ENCODE results near the gene ZCCHC18.

ZCCHC18 gene

DNA sequence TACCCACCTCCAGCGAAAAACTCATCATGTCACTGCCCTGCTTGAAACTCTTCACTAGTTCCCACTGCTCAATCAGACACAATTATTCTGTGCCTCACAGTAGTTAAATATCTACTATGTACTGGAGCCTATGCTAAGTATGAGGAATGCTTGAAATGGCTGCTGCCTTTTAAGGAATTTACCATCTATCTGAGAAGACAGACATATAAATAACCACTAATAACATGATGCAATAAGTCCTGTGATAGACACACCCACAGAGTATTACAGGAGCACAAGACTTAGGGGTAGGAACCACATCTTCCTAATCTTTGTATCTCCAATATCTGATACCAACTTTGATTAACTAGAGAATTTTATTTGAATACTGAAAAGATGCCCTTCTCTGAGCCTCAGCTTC lies 23.4 kb downstream of the ZCCHC18 start:
- TF ChIP-seq ZNF8 (CRISPR knock-in tag; IDR thresholded peaks at IDR 0.05) (no peak), TCF4 (CRISPR knock-in tag; IDR thresholded peaks at IDR 0.05; ENCODE audit: borderline replicate concordance) (no peak)
- TF ChIP-seq, protein P1, sequence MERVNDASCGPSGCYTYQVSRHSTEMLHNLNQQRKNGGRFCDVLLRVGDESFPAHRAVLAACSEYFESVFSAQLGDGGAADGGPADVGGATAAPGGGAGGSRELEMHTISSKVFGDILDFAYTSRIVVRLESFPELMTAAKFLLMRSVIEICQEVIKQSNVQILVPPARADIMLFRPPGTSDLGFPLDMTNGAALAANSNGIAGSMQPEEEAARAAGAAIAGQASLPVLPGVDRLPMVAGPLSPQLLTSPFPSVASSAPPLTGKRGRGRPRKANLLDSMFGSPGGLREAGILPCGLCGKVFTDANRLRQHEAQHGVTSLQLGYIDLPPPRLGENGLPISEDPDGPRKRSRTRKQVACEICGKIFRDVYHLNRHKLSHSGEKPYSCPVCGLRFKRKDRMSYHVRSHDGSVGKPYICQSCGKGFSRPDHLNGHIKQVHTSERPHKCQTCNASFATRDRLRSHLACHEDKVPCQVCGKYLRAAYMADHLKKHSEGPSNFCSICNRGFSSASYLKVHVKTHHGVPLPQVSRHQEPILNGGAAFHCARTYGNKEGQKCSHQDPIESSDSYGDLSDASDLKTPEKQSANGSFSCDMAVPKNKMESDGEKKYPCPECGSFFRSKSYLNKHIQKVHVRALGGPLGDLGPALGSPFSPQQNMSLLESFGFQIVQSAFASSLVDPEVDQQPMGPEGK (CRISPR knock-in tag; IDR thresholded peaks at IDR 0.05; ENCODE audit: borderline replicate concordance), result no peak
- no peak for ATAC-seq

DNA sequence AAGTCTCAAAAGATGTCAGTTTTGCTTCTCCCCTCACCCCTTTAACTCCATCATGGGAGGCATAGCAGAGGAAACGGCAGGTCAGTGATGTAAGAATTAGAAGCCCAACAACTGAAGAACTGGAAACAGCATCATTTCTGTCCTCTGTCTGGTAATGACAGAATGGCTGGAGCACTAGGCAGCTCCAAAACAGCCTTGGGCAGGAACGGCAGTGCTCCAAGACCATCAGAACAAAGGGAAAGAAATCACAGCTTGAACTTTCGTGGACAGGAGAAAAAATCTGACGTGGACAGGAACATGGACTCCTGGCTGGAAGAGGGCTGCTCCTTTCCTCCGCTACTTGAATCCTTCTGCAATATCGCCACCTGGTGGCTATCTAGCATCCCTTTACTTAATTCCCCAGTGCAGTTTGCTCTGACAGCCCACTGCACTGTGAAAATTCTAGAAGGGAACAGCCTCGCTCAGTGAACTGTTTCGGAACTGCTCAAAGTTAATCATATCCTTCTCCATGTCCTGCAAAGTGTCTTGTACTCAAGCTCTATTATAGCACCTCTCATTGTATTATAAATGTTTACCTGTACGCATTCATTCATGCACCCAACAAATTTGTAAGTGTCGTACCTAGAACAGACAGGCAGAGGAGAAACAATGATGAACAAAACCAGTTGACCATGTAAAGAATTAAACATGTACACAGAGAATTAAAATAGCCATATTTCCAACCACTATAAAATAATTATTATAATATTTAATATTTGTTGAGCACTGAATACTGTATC lies 24.1 kb downstream of the ZCCHC18 start:
- peak; percentile 100 for ATAC-seq
- TF ChIP-seq PPARA (CRISPR knock-in tag; IDR thresholded peaks at IDR 0.05; ENCODE audit: borderline replicate concordance), result no peak
- TF ChIP-seq, protein P2, sequence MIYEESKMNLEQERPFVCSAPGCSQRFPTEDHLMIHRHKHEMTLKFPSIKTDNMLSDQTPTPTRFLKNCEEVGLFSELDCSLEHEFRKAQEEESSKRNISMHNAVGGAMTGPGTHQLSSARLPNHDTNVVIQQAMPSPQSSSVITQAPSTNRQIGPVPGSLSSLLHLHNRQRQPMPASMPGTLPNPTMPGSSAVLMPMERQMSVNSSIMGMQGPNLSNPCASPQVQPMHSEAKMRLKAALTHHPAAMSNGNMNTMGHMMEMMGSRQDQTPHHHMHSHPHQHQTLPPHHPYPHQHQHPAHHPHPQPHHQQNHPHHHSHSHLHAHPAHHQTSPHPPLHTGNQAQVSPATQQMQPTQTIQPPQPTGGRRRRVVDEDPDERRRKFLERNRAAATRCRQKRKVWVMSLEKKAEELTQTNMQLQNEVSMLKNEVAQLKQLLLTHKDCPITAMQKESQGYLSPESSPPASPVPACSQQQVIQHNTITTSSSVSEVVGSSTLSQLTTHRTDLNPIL (CRISPR knock-in tag; IDR thresholded peaks at IDR 0.05; ENCODE audit: low read depth), result no peak
- TF ChIP-seq SNAI2 (CRISPR knock-in tag; IDR thresholded peaks at IDR 0.05), result no peak
- TF ChIP-seq TCF4 (CRISPR knock-in tag; IDR thresholded peaks at IDR 0.05; ENCODE audit: borderline replicate concordance), result no peak
- TF ChIP-seq TOX (CRISPR knock-in tag; IDR thresholded peaks at IDR 0.05; ENCODE audit: borderline replicate concordance), result no peak
- no peak for TF ChIP-seq ARNTL (CRISPR knock-in tag; IDR thresholded peaks at IDR 0.05; ENCODE audit: borderline replicate concordance, low read depth)
- no peak for TF ChIP-seq RARB (CRISPR knock-in tag; IDR thresholded peaks at IDR 0.05)
- TF ChIP-seq BACH2 (CRISPR knock-in tag; IDR thresholded peaks at IDR 0.05; ENCODE audit: borderline replicate concordance), result no peak
- no peak for TF ChIP-seq ZC3H10 (CRISPR knock-in tag; IDR thresholded peaks at IDR 0.05)
- TF ChIP-seq ESRRG (CRISPR knock-in tag; IDR thresholded peaks at IDR 0.05), result no peak
- TF ChIP-seq ZFP3 (CRISPR knock-in tag; IDR thresholded peaks at IDR 0.05), result no peak
- no peak for TF ChIP-seq ZNF565 (CRISPR knock-in tag; conservative IDR thresholded peaks at IDR 0.05; ENCODE audit: low read depth)
- TF ChIP-seq, protein P3, sequence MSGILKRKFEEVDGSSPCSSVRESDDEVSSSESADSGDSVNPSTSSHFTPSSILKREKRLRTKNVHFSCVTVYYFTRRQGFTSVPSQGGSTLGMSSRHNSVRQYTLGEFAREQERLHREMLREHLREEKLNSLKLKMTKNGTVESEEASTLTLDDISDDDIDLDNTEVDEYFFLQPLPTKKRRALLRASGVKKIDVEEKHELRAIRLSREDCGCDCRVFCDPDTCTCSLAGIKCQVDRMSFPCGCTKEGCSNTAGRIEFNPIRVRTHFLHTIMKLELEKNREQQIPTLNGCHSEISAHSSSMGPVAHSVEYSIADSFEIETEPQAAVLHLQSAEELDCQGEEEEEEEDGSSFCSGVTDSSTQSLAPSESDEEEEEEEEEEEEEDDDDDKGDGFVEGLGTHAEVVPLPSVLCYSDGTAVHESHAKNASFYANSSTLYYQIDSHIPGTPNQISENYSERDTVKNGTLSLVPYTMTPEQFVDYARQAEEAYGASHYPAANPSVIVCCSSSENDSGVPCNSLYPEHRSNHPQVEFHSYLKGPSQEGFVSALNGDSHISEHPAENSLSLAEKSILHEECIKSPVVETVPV (CRISPR knock-in tag; IDR thresholded peaks at IDR 0.05), result no peak
- TF ChIP-seq OSR1 (CRISPR knock-in tag; IDR thresholded peaks at IDR 0.05), result no peak
- no peak for TF ChIP-seq CSDC2 (CRISPR knock-in tag; IDR thresholded peaks at IDR 0.05)
- no peak for TF ChIP-seq ZNF8 (CRISPR knock-in tag; IDR thresholded peaks at IDR 0.05)
- TF ChIP-seq ZNF70 (CRISPR knock-in tag; IDR thresholded peaks at IDR 0.05), result no peak
- TF ChIP-seq, protein P4, sequence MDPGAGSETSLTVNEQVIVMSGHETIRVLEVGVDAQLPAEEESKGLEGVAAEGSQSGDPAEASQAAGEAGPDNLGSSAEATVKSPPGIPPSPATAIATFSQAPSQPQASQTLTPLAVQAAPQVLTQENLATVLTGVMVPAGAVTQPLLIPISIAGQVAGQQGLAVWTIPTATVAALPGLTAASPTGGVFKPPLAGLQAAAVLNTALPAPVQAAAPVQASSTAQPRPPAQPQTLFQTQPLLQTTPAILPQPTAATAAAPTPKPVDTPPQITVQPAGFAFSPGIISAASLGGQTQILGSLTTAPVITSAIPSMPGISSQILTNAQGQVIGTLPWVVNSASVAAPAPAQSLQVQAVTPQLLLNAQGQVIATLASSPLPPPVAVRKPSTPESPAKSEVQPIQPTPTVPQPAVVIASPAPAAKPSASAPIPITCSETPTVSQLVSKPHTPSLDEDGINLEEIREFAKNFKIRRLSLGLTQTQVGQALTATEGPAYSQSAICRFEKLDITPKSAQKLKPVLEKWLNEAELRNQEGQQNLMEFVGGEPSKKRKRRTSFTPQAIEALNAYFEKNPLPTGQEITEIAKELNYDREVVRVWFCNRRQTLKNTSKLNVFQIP (CRISPR knock-in tag; IDR thresholded peaks at IDR 0.05; ENCODE audit: borderline replicate concordance, low read depth), result no peak

DNA sequence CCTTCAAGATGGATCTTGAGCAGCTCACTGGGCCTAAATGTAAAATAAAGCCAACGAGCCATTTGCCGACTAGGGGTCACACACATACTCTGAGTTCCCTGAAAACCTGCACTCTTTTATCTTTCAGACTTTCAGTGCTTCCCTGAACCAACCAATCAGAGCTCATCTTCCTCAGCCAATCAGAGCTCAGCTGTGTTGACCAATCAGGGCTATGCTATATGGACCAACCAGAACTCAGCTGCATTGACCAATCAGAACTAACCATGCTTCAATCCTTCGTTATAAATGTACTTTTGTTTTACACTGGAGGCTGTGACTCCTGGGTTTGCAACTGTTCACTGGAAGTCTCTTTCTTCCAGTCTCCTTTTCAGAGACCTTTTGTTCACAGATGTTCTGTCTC lies 25.2 kb downstream of the ZCCHC18 start:
- ATAC-seq, result peak; percentile 38; the same call in 1 of the 3 replicates
- no peak for TF ChIP-seq BACH2 (CRISPR knock-in tag; IDR thresholded peaks at IDR 0.05; ENCODE audit: borderline replicate concordance)
- TF ChIP-seq, protein P1 (CRISPR knock-in tag; IDR thresholded peaks at IDR 0.05; ENCODE audit: borderline replicate concordance), result no peak
- no peak for TF ChIP-seq ZNF565 (CRISPR knock-in tag; conservative IDR thresholded peaks at IDR 0.05; ENCODE audit: low read depth)
- no peak for TF ChIP-seq TCF4 (CRISPR knock-in tag; IDR thresholded peaks at IDR 0.05; ENCODE audit: borderline replicate concordance)
- no peak for TF ChIP-seq ZFP30 (CRISPR knock-in tag; IDR thresholded peaks at IDR 0.05)
- TF ChIP-seq TOX (CRISPR knock-in tag; IDR thresholded peaks at IDR 0.05; ENCODE audit: borderline replicate concordance), result no peak
- TF ChIP-seq ESRRG (CRISPR knock-in tag; IDR thresholded peaks at IDR 0.05), result no peak
- no peak for TF ChIP-seq ZNF8 (CRISPR knock-in tag; IDR thresholded peaks at IDR 0.05)
- TF ChIP-seq GLIS3 (CRISPR knock-in tag; IDR thresholded peaks at IDR 0.05), result no peak
- no peak for TF ChIP-seq PPARA (CRISPR knock-in tag; IDR thresholded peaks at IDR 0.05; ENCODE audit: borderline replicate concordance)
- TF ChIP-seq, protein P3 (CRISPR knock-in tag; IDR thresholded peaks at IDR 0.05), result no peak
- TF ChIP-seq, protein P4 (CRISPR knock-in tag; IDR thresholded peaks at IDR 0.05; ENCODE audit: borderline replicate concordance, low read depth), result no peak
- no peak for TF ChIP-seq ISL1 (CRISPR knock-in tag; IDR thresholded peaks at IDR 0.05)
- no peak for TF ChIP-seq CSDC2 (CRISPR knock-in tag; IDR thresholded peaks at IDR 0.05)
- no peak for TF ChIP-seq SNAI2 (CRISPR knock-in tag; IDR thresholded peaks at IDR 0.05)

Data from SK-N-SH treated with all-trans-retinoic acid at 6 μM for 48 hours (cell line).